A375 (cell line): Measurements from ENCODE around the gene PRAMEF8. TPM values are rescaled to one million over a fixed set of nuclear protein-coding genes. Genes with fewer than 3 reads are reported as not detected.

ENCODE experiments used
- small RNA-seq: library from RNA; depleted of rRNA; stranded (forward); fragments of <200 nt; gene quantifications from one replicate; pipeline ENCODE3, GENCODE V24; 2014
- total RNA-seq: library from RNA; depleted of rRNA; stranded (reverse); fragments of >200 nt; shearing (Covaris generic); gene quantifications from 2 replicates; pipeline ENCODE4 v1.2.3, GENCODE V29; 2014; rRNA removed

The PRAMEF8 gene
- total RNA-seq, result not detected in 2 replicates

GRCh38 chr1:13285037-13285436, at the start of gene PRAMEF8:
TSS of gene PRAMEF8 (minus strand) at chr1:13285137. CDS start at chr1:13284091, 1,046 bp downstream.

DNA sequence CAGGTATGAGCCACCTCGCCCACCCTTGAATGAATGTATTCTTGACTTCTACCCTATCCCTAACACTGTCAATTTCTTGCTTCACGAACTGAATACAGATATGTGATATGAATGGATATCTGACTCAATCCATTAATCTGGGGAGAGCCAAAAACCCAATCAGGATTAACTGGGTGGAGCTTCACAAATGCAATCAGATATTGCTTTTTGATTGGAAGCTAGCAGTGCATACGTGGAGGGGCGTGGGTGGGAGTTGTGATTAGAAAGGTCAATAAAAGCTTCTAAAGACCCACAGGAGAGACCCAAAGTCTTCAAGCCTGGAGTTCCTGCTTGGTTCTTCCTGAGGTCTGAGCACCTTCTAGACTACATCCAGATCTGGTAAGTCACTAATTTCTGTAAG, 30.3 kb upstream of the PRAMEF8 start, which contains the start of gene PRAMEF15:
Gene PRAMEF15 (plus strand): TSS at position 301 of the 400 bp plus-strand sequence. CDS start 2,827 bp downstream, outside the sequence.

DNA sequence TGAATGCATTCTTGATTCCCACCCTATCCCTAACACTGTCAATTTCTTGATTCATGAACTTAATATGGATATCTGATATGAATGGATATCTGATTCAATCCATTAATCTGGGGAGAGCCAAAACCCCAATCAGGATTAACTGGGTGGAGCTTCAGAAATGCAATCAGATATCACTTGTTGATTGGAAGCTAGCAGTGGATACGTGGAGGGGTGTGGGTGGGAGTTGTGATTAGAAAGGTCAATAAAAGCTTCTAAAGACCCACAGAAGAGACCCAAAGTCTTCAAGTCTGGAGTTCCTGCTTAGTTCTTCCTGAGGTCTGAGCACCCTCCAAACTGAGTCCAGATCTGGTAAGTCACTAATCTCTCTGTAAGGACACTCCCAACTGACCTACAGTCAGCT, 18.3 kb upstream of the PRAMEF8 start, which contains the start of gene PRAMEF33:
Gene PRAMEF33 (plus strand): TSS at position 301 of the 400 bp plus-strand sequence. CDS start 2,416 bp downstream, outside the sequence.

DNA sequence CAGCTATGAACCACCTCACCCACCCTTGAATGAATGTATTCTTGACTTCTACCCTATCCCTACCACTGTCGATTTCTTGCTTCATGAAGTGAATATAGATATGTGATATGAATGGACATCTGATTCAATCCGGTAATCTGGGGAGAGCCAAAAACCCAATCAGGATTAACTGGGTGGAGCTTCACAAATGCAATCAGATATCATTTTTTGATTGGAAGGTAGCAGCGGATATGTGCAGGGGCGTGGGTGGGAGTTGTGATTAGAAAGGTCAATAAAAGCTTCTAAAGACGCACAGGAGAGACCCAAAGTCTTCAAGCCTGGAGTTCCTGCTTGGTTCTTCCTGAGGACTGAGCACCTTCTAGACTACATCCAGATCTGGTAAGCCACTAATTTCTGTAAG, 31.0 kb downstream of the PRAMEF8 start, which contains the start of gene PRAMEF5:
Gene PRAMEF5 (plus strand): TSS at position 301 of the 400 bp plus-strand sequence. CDS start 5,071 bp downstream, outside the sequence.

Small RNA genes lying within 50 kb of the gene (small RNA-seq; reads per million reads assigned to genes)
- not detected for gene RNU6-771P

Other genes with a start within 250 kb of the PRAMEF8 start
- gene PRAMEF27, start 228.6 kb downstream of the PRAMEF8 start, total RNA-seq, result not detected in 2 replicates
- not detected in 2 replicates for gene HNRNPCL3, start 224.4 kb downstream of the PRAMEF8 start, total RNA-seq
- gene PRAMEF25, start 214.4 kb downstream of the PRAMEF8 start, total RNA-seq, result not detected in 2 replicates
- gene HNRNPCL2, start 168.3 kb downstream of the PRAMEF8 start, total RNA-seq, result not detected in 2 replicates
- gene PRAMEF26, start 129.1 kb downstream of the PRAMEF8 start, total RNA-seq, result not detected in 2 replicates
- gene HNRNPCL4, start 119.5 kb downstream of the PRAMEF8 start, total RNA-seq, result not detected in 2 replicates
- gene PRAMEF9, start 113.3 kb downstream of the PRAMEF8 start, total RNA-seq, result not detected in 2 replicates
- gene PRAMEF13, start 83.7 kb downstream of the PRAMEF8 start, total RNA-seq, result not detected in 2 replicates
- not detected in 2 replicates for gene PRAMEF18, start 59.0 kb downstream of the PRAMEF8 start, total RNA-seq
- gene PRAMEF5, start 30.9 kb downstream of the PRAMEF8 start, total RNA-seq, result not detected in 2 replicates
- gene PRAMEF33, start 18.4 kb upstream of the PRAMEF8 start, total RNA-seq, result not detected in 2 replicates
- gene PRAMEF15, start 30.4 kb upstream of the PRAMEF8 start, total RNA-seq, result not detected in 2 replicates
- gene PRAMEF14, start 62.0 kb upstream of the PRAMEF8 start, total RNA-seq, result not detected in 2 replicates
- not detected in 2 replicates for gene PRAMEF19, start 86.8 kb upstream of the PRAMEF8 start, total RNA-seq
- gene PRAMEF17, start 104.5 kb upstream of the PRAMEF8 start, total RNA-seq, result not detected in 2 replicates
- not detected in 2 replicates for gene PRAMEF20, start 125.3 kb upstream of the PRAMEF8 start, total RNA-seq
- not detected in 2 replicates for gene LRRC38, start 228.9 kb upstream of the PRAMEF8 start, total RNA-seq